GM21360 (cell line): Measurements from ENCODE around the gene LPAR2.
"Not testable (repeated sequence)": the region's sequence is repeated elsewhere in the genome, so short reads cannot be mapped to it uniquely, and the experiment has no call there.

Source experiments
- ATAC-seq: cut with Tn5 transposase; IDR thresholded peaks from one replicate; pipeline ENCODE4 v1.9.1; 2021; ENCODE audit warnings: mild to moderate bottlenecking, moderate library complexity; ENCODE audit not compliant: unreplicated experiment

LPAR2 gene

GRCh38 chr19:19602136-19602712, 25.8 kb downstream of the LPAR2 start:
- no peak for ATAC-seq

GRCh38 chr19:19600793-19601330, 27.2 kb downstream of the LPAR2 start:
- no peak for ATAC-seq

- not testable (repeated sequence) for ATAC-seq
Observed at GRCh38 chr19:19598728-19599451, 29.1 kb downstream of the LPAR2 start.

GRCh38 chr19:19597809-19598306, 30.2 kb downstream of the LPAR2 start:
- ATAC-seq = peak; percentile 57

- no peak for ATAC-seq
Observed at GRCh38 chr19:19595171-19595701, 32.8 kb downstream of the LPAR2 start.

GRCh38 chr19:19594381-19594780, 33.6 kb downstream of the LPAR2 start:
- ATAC-seq = no peak

GRCh38 chr19:19592690-19593089, 35.3 kb downstream of the LPAR2 start:
- ATAC-seq = no peak

GRCh38 chr19:19591133-19591825, 36.7 kb downstream of the LPAR2 start:
- ATAC-seq = peak; percentile 63

- no peak for ATAC-seq
Observed at GRCh38 chr19:19588546-19588945, 39.5 kb downstream of the LPAR2 start.

GRCh38 chr19:19587771-19588170, 40.2 kb downstream of the LPAR2 start:
- ATAC-seq = no peak

GRCh38 chr19:19584356-19584755, 43.7 kb downstream of the LPAR2 start:
- ATAC-seq = no peak

GRCh38 chr19:19582471-19582870, 45.5 kb downstream of the LPAR2 start:
- no peak for ATAC-seq

- ATAC-seq = no peak
Observed at GRCh38 chr19:19581391-19581790, 46.6 kb downstream of the LPAR2 start.

- ATAC-seq = no peak
Observed at GRCh38 chr19:19580418-19580817, 47.6 kb downstream of the LPAR2 start.

GRCh38 chr19:19579533-19580361, 48.3 kb downstream of the LPAR2 start:
- ATAC-seq = no peak

GRCh38 chr19:19578252-19578651, 49.8 kb downstream of the LPAR2 start:
- ATAC-seq = no peak

GRCh38 chr19:19575411-19575810, 52.6 kb downstream of the LPAR2 start:
- no peak for ATAC-seq
